NCI-H2107 treated with DMSO at 0.1 percent for 48 hours (cell line): Measurements from ENCODE around the gene TMIGD3.
"Not testable (repeated sequence)": the region's sequence is repeated elsewhere in the genome, so short reads cannot be mapped to it uniquely, and the experiment has no call there.

Experiments
- DNase-seq: peaks from one replicate; lab custom pipeline; 2025; ENCODE audit not compliant: unreplicated experiment; lab: John Stamatoyannopoulos, UW

The TMIGD3 gene

GRCh38 chr1:111503585-111504060 lies at the start of gene TMIGD3, which contains the start of gene ADORA3:
Gene TMIGD3 (minus strand): TSS chr1:111503633. CDS start chr1:111503354, 279 bp downstream.
Gene ADORA3 (minus strand): TSS chr1:111503633. CDS start chr1:111503354, 279 bp downstream.
- no peak for DNase-seq

- DNase-seq: no peak
These were observed 49.8 kb upstream of the TMIGD3 start for GRCh38 chr1:111553196-111553595.

GRCh38 chr1:111552587-111552986 lies 49.2 kb upstream of the TMIGD3 start:
- no peak for DNase-seq

- DNase-seq: no peak
These were observed 48.4 kb upstream of the TMIGD3 start for GRCh38 chr1:111551623-111552411.

- not testable (repeated sequence) for DNase-seq
These were observed 44.4 kb upstream of the TMIGD3 start for GRCh38 chr1:111547786-111548185.

- no peak for DNase-seq
These were observed 38.8 kb upstream of the TMIGD3 start for GRCh38 chr1:111542187-111542586.

GRCh38 chr1:111541721-111542120 lies 38.3 kb upstream of the TMIGD3 start:
- no peak for DNase-seq

GRCh38 chr1:111540928-111541327 lies 37.5 kb upstream of the TMIGD3 start:
- DNase-seq: no peak

- no peak for DNase-seq
These were observed 35.1 kb upstream of the TMIGD3 start for GRCh38 chr1:111538343-111539025.

GRCh38 chr1:111535256-111536191 lies 32.1 kb upstream of the TMIGD3 start:
- no peak for DNase-seq

GRCh38 chr1:111520053-111520452 lies 16.6 kb upstream of the TMIGD3 start:
- no peak for DNase-seq

- peak; percentile 75 for DNase-seq
These were observed 14.2 kb upstream of the TMIGD3 start for GRCh38 chr1:111517469-111518225.

GRCh38 chr1:111516005-111516535 lies 12.6 kb upstream of the TMIGD3 start:
- DNase-seq: no peak

GRCh38 chr1:111515291-111516004 lies 12.0 kb upstream of the TMIGD3 start:
- no peak for DNase-seq

GRCh38 chr1:111513410-111514020 lies 10.1 kb upstream of the TMIGD3 start:
- DNase-seq: no peak

- DNase-seq: no peak
These were observed 9.5 kb upstream of the TMIGD3 start for GRCh38 chr1:111512931-111513330.

- no peak for DNase-seq
These were observed 8.9 kb upstream of the TMIGD3 start for GRCh38 chr1:111512132-111512889.

GRCh38 chr1:111511370-111511769 lies 7.9 kb upstream of the TMIGD3 start:
- no peak for DNase-seq
